ENCODE measurements around the gene OLR1.

- TF ChIP-seq CTCF (conservative IDR thresholded peaks at IDR 0.05 in 1 of 2, IDR thresholded peaks at IDR 0.05 in 1 of 2; ENCODE audit: extremely low read depth in 1 of 2, insufficient read depth in 1 of 2, low read depth in 1 of 2, low read length in 2 of 2), result no peak
- TF ChIP-seq EZH2 (IDR thresholded peaks at IDR 0.05; ENCODE audit: borderline replicate concordance, low read length), result no peak
Measured at GRCh38 chr12:10110256-10110844, 61.6 kb downstream of the OLR1 start.

All from mammary epithelial cell (primary cell).